HG03108 (cell line): ENCODE measurements around the gene RUNX2.

Source experiments
- ATAC-seq: cut with Tn5 transposase; IDR thresholded peaks from one replicate; pipeline ENCODE4 v1.9.1; 2021; ENCODE audit warnings: moderate library complexity; ENCODE audit not compliant: unreplicated experiment

RUNX2 gene

GRCh38 chr6:45637611-45638257 lies 309.6 kb downstream of the RUNX2 start:
- no peak for ATAC-seq

DNA sequence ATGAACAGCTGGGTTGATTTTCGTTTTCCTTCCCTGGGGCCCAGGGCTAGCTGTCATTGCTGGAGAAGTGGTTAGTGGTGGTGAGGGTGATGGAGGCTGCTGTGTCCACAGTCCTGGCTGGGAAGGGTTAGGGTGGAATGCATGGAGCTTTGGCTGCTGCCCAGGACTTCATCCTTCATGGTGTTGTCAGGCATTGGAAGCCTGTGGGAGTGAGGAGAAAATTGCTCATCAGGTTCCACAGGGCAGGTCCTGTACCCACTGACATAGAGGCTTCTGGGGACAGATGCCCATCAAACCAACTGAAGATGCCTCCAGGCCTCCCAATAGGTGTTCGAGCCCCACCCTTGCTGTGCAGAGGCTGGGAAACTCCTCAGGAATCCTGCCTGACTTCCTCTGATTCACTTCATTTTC lies 312.0 kb downstream of the RUNX2 start:
- ATAC-seq: no peak

- no peak for ATAC-seq
Measured at GRCh38 chr6:45640811-45641210, 312.7 kb downstream of the RUNX2 start.

DNA sequence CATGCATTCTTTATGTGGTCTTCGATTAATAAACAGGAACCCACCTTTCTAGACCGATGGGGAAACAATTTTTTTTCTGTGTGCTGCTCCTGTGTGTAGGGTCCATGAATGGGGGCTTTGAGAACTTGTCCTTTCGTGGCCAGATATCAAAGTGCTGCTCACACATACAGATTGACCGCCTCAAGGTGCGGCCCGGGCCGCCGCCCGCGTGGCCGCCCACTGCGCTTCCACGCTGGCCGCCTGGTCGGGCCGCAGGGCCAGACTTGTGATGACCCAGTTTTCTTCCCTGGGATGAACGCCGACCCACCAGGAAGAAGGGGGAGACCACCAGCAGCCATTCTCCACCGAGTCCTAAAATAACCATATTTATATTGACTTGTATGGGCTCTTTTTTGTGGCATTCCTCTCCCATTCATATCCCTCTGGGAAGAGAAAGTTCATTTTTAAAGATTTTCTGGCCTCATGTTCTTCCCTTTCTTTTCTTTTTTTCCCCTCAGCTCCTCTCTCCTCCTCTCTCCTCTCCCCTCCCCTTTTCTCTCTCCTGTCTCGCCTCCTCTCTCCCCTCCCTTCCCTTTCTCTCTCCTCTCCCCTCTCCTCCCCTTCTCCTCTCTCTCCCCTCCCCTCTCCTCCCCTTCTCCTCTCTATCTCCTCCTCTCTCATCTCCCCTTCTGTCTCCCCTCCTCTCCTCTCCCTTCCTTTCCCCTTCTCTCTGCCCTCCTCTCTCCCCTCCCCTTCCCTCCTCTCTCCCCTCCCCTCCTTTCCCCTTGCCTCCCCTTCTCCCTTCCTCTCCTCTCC lies 314.4 kb downstream of the RUNX2 start:
- no peak for ATAC-seq

DNA sequence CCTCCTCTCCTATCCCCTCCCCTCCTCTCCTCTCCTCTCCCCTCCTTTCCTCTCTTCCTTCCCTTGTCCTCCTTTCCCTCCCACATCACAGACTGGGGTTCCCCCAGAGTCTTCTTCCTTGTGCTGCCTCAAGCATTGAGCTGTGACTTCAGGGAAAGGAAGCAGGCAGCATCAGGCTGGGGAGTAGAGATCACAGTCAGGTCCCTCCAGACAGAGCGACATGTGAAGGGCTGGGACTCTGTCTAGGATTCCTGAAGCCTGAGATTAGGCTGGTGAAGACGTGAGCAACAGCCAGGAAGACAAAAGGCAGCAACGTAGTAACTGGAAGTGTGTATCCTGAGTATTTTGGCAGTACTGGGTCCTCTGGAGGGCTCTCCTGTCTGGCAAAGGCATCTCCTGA lies 315.0 kb downstream of the RUNX2 start:
- ATAC-seq: no peak

- no peak for ATAC-seq
Measured at GRCh38 chr6:45644720-45645119, 316.6 kb downstream of the RUNX2 start.

GRCh38 chr6:45645302-45645701 lies 317.2 kb downstream of the RUNX2 start:
- ATAC-seq: no peak

DNA sequence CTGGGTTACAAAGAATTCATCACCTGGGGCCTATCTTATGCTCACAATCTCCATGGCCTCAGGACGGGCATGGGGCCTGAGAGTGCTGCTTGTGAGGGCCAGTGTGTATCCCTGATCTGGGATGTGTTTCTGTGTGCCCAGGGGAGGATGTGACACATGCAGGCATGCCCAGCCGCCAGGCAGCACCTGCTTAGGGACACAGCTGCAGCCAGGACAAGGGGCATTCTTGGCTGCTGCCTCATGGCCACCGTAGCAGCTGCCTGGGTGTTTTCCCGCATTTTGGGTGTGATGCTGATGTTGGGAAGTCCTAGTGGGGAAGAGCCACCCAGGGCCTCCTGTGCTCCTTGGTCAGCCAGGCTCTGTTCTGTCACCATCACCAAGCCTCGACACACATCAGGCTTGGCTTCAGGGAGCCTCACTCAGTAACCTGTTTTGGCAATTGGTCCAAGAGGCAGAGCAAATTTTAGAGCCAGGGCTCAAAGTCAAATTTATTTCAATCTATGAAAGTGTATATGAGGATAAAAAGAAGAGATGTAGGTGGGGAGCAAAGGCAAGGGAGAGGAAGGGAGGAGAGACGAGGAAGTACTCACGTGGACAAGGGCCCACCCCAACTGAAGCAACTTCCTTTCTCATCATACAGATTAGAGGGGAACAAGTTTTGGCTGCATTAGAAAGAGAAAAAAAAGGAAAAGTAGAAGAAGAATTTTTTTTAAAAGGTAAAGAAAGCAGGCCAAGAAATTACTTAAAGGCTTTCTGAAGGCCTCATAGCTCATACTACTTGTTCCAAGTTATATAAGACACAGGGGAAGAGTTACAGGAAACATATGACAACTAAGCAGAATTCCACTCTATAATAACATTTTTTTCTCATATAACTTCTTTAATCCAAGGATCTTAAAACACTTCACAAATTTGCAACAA lies 319.5 kb downstream of the RUNX2 start:
- ATAC-seq: no peak

DNA sequence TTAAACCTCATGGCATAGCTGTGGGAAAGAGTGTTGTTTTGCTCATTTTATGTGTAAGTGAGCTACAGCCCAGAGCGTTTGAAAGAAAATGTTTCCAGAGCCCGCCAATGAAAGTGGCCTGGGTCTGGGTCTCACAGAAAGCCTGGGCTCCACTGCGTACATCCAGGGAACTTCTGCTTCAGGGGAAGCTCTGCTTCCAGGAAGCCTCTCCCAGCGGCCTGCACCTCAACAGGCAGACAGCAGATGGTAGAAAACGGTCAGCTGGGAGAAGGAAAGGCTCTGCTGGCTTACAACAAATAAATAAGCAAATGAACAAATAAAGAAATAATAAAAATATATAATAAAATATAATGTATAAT lies 320.1 kb downstream of the RUNX2 start:
- no peak for ATAC-seq

DNA sequence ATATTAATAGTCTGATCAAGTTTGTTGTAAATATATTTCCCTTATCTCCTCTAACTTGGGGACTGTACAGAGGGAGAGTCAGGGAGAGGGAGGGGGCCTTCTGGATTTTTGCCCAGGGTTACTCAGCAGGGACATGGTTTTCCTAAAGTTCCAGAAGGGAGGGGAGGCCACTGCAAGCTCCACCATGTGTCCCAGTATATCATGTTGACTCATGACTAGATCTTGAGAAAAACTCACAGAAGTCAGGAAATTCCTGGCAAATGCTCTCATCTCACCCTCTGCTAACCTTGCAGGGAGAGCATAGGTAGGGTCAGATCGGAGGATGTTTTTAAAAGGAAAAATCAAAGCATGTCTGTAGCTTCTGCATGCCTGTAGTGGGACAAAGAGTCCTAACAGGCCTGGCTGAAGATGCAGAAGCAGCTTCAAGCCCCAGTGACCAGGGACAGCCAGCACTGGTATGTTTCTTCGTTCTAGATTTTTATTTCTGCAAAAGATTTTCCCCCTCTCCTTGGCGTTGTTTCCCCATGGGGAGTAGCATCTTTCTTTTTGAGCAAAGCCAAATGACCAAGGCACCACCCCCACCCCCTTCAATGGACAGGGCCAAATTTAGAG lies 322.5 kb downstream of the RUNX2 start:
- ATAC-seq: no peak

DNA sequence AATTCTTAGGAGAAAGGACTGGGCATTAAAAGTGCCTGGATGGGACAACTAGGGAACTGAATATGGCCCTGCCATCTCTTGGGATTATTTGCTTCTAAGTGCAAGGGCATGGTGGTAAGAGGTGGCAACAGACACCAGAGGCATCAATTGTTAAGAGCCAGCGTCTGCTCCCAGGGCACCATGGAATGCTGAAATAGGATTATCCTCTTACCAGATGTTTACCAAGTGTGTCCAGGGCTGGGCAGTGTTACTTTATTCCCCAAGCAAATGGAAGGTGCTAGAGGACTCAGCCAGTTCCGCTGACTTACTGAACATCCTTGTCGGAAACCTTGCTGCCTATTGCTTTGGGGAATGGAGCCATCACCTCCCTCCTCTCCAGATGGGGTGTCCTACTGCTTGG lies 323.2 kb downstream of the RUNX2 start:
- no peak for ATAC-seq

DNA sequence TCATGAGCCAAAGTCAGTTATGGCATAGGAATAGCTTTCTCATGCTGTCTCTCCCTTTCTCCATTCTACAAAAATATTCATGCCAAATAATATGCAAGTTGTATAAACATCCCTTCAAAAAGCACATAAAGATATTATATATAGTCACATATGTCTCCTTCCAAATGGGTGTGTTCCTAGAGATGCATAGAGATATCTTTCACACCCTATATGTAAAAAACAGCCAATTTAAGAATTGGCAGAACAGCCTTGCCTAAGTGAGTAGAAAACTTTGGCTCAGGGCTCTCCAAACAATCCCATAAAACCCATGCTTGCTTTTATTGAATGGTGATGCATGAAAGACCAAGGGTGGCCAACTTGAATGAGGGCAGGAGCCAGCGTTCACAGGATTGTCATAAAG lies 324.3 kb downstream of the RUNX2 start:
- ATAC-seq: no peak

DNA sequence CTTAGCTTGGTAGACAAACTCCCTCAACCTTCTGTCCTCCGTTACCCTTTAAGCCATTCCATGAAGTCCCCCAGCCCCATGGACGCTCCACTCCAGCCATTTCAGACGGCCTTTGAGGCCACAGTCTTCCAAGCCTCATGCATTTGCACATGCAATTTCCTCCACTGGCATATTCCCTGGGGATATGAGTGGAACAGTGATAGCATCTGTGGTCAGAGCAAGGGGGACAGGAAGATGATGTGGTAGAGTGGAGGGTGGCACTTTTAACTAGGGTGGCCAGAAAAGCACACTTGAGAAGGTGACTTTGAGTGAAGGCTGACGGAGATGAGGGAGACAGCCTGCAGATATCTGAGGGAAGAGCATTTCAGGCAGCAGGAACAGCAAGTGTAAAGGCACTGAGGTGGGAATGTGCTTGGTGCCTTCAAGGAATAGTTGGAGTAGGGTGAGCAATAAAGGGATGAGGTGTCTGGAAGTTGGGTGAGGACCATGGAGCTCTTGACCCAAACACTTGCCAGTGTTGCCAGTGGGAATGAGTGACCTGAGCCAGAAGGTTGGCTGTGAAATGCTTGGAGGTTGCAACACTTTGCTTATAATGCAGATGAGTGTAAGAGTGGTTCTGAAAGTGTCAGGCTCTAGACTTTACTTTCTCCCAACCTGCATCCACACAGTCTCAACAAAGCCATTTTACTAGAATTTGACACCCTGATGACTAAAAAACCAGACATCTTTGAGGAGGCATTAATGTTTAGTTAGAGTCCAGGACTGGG lies 325.2 kb downstream of the RUNX2 start:
- ATAC-seq: no peak

GRCh38 chr6:45654673-45655072 lies 326.5 kb downstream of the RUNX2 start:
- ATAC-seq: no peak

GRCh38 chr6:45655745-45656476 lies 327.8 kb downstream of the RUNX2 start:
- ATAC-seq: no peak

DNA sequence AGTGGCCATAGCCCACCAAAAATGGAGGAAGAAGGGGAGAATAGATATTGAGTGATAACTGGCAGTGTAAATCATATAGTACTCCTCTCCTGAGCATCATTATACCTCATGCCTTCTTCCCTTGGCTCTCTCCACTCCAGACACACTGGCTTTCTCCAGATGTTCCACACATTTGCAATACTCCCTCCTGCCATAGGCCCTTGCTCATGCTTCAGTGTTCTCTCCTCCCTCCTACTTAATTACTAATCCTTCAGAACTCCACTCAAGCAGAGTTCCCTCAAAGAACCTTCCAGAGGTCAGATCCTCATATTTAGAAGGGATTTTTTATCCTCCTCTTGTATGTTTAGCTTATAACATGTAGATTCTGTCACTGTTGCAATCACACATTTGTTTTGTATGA lies 329.1 kb downstream of the RUNX2 start:
- ATAC-seq: no peak

DNA sequence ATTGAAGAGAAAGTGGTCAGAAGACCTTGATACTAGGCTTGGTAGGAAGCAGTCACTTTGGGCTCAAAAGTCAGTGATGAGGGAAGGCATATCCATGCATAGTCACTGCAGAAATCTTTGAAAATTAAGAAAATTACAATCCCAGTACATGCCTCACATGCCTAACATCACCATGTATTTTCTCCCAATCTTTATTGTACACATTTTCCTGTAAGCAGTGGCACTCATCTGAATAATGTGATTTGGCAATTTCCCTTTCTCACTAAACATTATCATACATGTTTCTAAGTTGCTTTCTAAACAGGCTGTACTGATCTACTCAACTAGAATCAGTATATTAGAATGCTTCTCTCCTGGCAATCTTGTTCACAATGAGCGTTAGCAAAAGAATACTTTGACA lies 330.3 kb downstream of the RUNX2 start:
- ATAC-seq: no peak

GRCh38 chr6:45658958-45659357 lies 330.8 kb downstream of the RUNX2 start:
- ATAC-seq: no peak

DNA sequence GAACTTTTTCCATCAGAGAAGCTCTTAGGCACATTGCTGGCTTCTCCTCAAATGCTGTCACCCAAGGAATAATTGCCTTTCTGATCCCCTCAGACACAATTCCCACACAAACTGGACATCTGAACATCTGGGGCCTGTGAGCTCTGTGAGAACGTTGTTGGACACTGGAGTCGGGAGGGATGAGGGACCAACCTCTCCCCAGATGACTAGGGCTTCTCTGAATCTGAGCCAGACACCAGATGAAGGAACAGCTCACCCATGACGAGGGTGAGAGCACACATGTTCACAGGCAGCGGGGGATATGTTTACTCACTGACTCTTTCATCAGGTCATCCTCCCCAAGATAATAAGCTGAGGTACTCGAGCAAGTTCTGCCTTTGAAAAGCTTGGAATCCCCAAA lies 333.5 kb downstream of the RUNX2 start:
- no peak for ATAC-seq
